Stimulated activated CD8-positive, alpha-beta memory T cell treated with anti-CD3 and anti-CD28 coated beads, Interleukin-2, amount 100 ng/mL, for 1 hour (primary cell): Measurements from ENCODE around the gene RBM47.
"Not testable (repeated sequence)": the region's sequence is repeated elsewhere in the genome, so short reads cannot be mapped to it uniquely, and the experiment has no call there.

Source experiments
- DNase-seq, 2 donors: peaks; one replicate each; pipeline ENCODE4 v3.0.0-alpha.2; 2020; ENCODE audit warnings: low read depth in 2 of 2

RBM47 gene

GRCh38 chr4:40563401-40563800 lies 66.3 kb downstream of the RBM47 start:
- DNase-seq, result no peak

- DNase-seq, result no peak
Observed at GRCh38 chr4:40562681-40563080, 67.0 kb downstream of the RBM47 start.

GRCh38 chr4:40562208-40562607 lies 67.5 kb downstream of the RBM47 start:
- DNase-seq, result no peak

- not testable (repeated sequence) for DNase-seq
Observed at GRCh38 chr4:40561543-40562177, 68.0 kb downstream of the RBM47 start.

- no peak for DNase-seq
Observed at GRCh38 chr4:40559585-40560465, 69.8 kb downstream of the RBM47 start.

GRCh38 chr4:40557736-40558135 lies 71.9 kb downstream of the RBM47 start:
- no peak for DNase-seq

GRCh38 chr4:40555176-40555900 lies 74.3 kb downstream of the RBM47 start:
- DNase-seq, result no peak

GRCh38 chr4:40554641-40555040 lies 75.0 kb downstream of the RBM47 start:
- DNase-seq, result not testable (repeated sequence)

GRCh38 chr4:40553995-40554394 lies 75.7 kb downstream of the RBM47 start:
- DNase-seq, result no peak

- DNase-seq, result no peak
Observed at GRCh38 chr4:40552536-40552935, 77.1 kb downstream of the RBM47 start.

GRCh38 chr4:40551568-40552136 lies 78.0 kb downstream of the RBM47 start:
- DNase-seq, result not testable (repeated sequence)

GRCh38 chr4:40550948-40551462 lies 78.7 kb downstream of the RBM47 start:
- DNase-seq, result no peak

- no peak for DNase-seq
Observed at GRCh38 chr4:40550196-40550595, 79.5 kb downstream of the RBM47 start.

GRCh38 chr4:40548256-40548655 lies 81.4 kb downstream of the RBM47 start:
- DNase-seq, result no peak

- no peak for DNase-seq
Observed at GRCh38 chr4:40547789-40548132, 81.9 kb downstream of the RBM47 start.

GRCh38 chr4:40546969-40547788 lies 82.5 kb downstream of the RBM47 start:
- no peak for DNase-seq

- no peak for DNase-seq
Observed at GRCh38 chr4:40546506-40546905, 83.2 kb downstream of the RBM47 start.

- DNase-seq, result not testable (repeated sequence)
Observed at GRCh38 chr4:40545487-40545886, 84.2 kb downstream of the RBM47 start.

GRCh38 chr4:40544221-40544620 lies 85.4 kb downstream of the RBM47 start:
- DNase-seq, result no peak

GRCh38 chr4:40540800-40541199 lies 88.9 kb downstream of the RBM47 start:
- DNase-seq, result no peak

GRCh38 chr4:40536032-40536431 lies 93.6 kb downstream of the RBM47 start:
- DNase-seq, result no peak
